DOHH2 (cell line): Measurements from ENCODE around the gene COX7B2.

Source experiments
- CTCF ChIP-seq: fragments of 200-600 bp; sonication (generic); IDR thresholded peaks from one replicate; pipeline ENCODE4 v1.5.1; 2014; ENCODE audit warnings: antibody characterized with exemption, mild to moderate bottlenecking, low read depth, low read length; ENCODE audit not compliant: poor library complexity, severe bottlenecking
- EZH2phosphoT487 ChIP-seq: fragments of 200-600 bp; sonication (generic); IDR thresholded peaks from 2 replicates; pipeline ENCODE4 v1.6.1; 2017; ENCODE audit warnings: borderline replicate concordance, mild to moderate bottlenecking, antibody characterized with exemption, low read length, moderate library complexity, mixed read lengths

- no peak for TF ChIP-seq CTCF
- TF ChIP-seq EZH2phosphoT487, result no peak
These were observed 40.8 kb upstream of the COX7B2 start for GRCh38 chr4:46949822-46950221.
